ENCODE measurements around the gene ME3.

Gene ME3

GRCh38 chr11:86592659-86593451 lies 79.6 kb downstream of the ME3 start:
- Histone ChIP-seq H3K4me3 (ENCODE audit: low read depth, low read length) (no peak overlapping the region), H3K36me3 (ENCODE audit: control insufficient read depth, insufficient read depth, low read length) (no peaks in the 10 kb centered on the region), H3K9ac (ENCODE audit: low read depth, low read length) (no peak overlapping the region), H3K27me3 (ENCODE audit: control insufficient read depth, insufficient read depth, low read length) (no peaks in the 10 kb centered on the region), H3K9me3 (ENCODE audit: control insufficient read depth, insufficient read depth, low read length) (peaks cover 8% of the 10 kb centered on the region), H3K4me1 (ENCODE audit: control insufficient read depth, insufficient read depth, low read length) (peaks cover 17% of the 10 kb centered on the region)

GRCh38 chr11:86592047-86592591 lies 80.3 kb downstream of the ME3 start:
- H3K9ac ChIP-seq (ENCODE audit: low read depth, low read length), result no peak overlapping the region
- peaks cover 2% of the 10 kb centered on the region for H3K9me3 ChIP-seq (ENCODE audit: control insufficient read depth, insufficient read depth, low read length)
- H3K36me3 ChIP-seq (ENCODE audit: control insufficient read depth, insufficient read depth, low read length), result no peaks in the 10 kb centered on the region
- no peaks in the 10 kb centered on the region for H3K27me3 ChIP-seq (ENCODE audit: control insufficient read depth, insufficient read depth, low read length)
- H3K4me1 ChIP-seq (ENCODE audit: control insufficient read depth, insufficient read depth, low read length), result peaks cover 17% of the 10 kb centered on the region
- H3K4me3 ChIP-seq (ENCODE audit: low read depth, low read length), result no peak overlapping the region

GRCh38 chr11:86591631-86592030 lies 80.8 kb downstream of the ME3 start:
- no peaks in the 10 kb centered on the region for H3K9me3 ChIP-seq (ENCODE audit: control insufficient read depth, insufficient read depth, low read length)
- H3K4me1 ChIP-seq (ENCODE audit: control insufficient read depth, insufficient read depth, low read length), result peaks cover 17% of the 10 kb centered on the region
- no peak overlapping the region for H3K4me3 ChIP-seq (ENCODE audit: low read depth, low read length)

GRCh38 chr11:86589856-86590589 lies 82.4 kb downstream of the ME3 start:
- Histone ChIP-seq H3K4me1 (ENCODE audit: control insufficient read depth, insufficient read depth, low read length) (peaks cover 13% of the 10 kb centered on the region), H3K27me3 (ENCODE audit: control insufficient read depth, insufficient read depth, low read length) (no peaks in the 10 kb centered on the region), H3K4me3 (ENCODE audit: low read depth, low read length) (no peak overlapping the region), H3K9me3 (ENCODE audit: control insufficient read depth, insufficient read depth, low read length) (no peaks in the 10 kb centered on the region), H3K9ac (ENCODE audit: low read depth, low read length) (no peak overlapping the region), H3K36me3 (ENCODE audit: control insufficient read depth, insufficient read depth, low read length) (no peaks in the 10 kb centered on the region)

More at GRCh38 chr11:86591631-86592030, 80.8 kb downstream of the ME3 start:
- Histone ChIP-seq H3K27me3 (ENCODE audit: control insufficient read depth, insufficient read depth, low read length) (no peaks in the 10 kb centered on the region), H3K9ac (ENCODE audit: low read depth, low read length) (no peak overlapping the region), H3K36me3 (ENCODE audit: control insufficient read depth, insufficient read depth, low read length) (no peaks in the 10 kb centered on the region)

GRCh38 chr11:86589204-86589603 lies 83.2 kb downstream of the ME3 start:
- H3K4me1 ChIP-seq (ENCODE audit: control insufficient read depth, insufficient read depth, low read length), result peaks cover 8% of the 10 kb centered on the region
- H3K9me3 ChIP-seq (ENCODE audit: control insufficient read depth, insufficient read depth, low read length), result no peaks in the 10 kb centered on the region
- H3K27me3 ChIP-seq (ENCODE audit: control insufficient read depth, insufficient read depth, low read length), result no peaks in the 10 kb centered on the region
- H3K4me3 ChIP-seq (ENCODE audit: low read depth, low read length), result no peak overlapping the region
- no peaks in the 10 kb centered on the region for H3K36me3 ChIP-seq (ENCODE audit: control insufficient read depth, insufficient read depth, low read length)
- H3K9ac ChIP-seq (ENCODE audit: low read depth, low read length), result no peak overlapping the region

- no peak overlapping the region for H3K9ac ChIP-seq (ENCODE audit: low read depth, low read length)
- no peak overlapping the region for H3K4me3 ChIP-seq (ENCODE audit: low read depth, low read length)
- H3K9me3 ChIP-seq (ENCODE audit: control insufficient read depth, insufficient read depth, low read length), result no peaks in the 10 kb centered on the region
- H3K36me3 ChIP-seq (ENCODE audit: control insufficient read depth, insufficient read depth, low read length), result no peaks in the 10 kb centered on the region
- H3K4me1 ChIP-seq (ENCODE audit: control insufficient read depth, insufficient read depth, low read length), result peaks cover 7% of the 10 kb centered on the region
- no peaks in the 10 kb centered on the region for H3K27me3 ChIP-seq (ENCODE audit: control insufficient read depth, insufficient read depth, low read length)
These were observed 83.8 kb downstream of the ME3 start for GRCh38 chr11:86588566-86589090.

- H3K9me3 ChIP-seq (ENCODE audit: control insufficient read depth, insufficient read depth, low read length), result no peaks in the 10 kb centered on the region
- H3K4me3 ChIP-seq (ENCODE audit: low read depth, low read length), result no peak overlapping the region
- no peak overlapping the region for H3K9ac ChIP-seq (ENCODE audit: low read depth, low read length)
- H3K4me1 ChIP-seq (ENCODE audit: control insufficient read depth, insufficient read depth, low read length), result peaks cover under 1% of the 10 kb centered on the region
- no peaks in the 10 kb centered on the region for H3K36me3 ChIP-seq (ENCODE audit: control insufficient read depth, insufficient read depth, low read length)
- H3K27me3 ChIP-seq (ENCODE audit: control insufficient read depth, insufficient read depth, low read length), result no peaks in the 10 kb centered on the region
These were observed 84.9 kb downstream of the ME3 start for GRCh38 chr11:86587264-86588193.

- H3K4me1 ChIP-seq (ENCODE audit: control insufficient read depth, insufficient read depth, low read length), result no peaks in the 10 kb centered on the region
- H3K4me3 ChIP-seq (ENCODE audit: low read depth, low read length), result no peak overlapping the region
- no peaks in the 10 kb centered on the region for H3K27me3 ChIP-seq (ENCODE audit: control insufficient read depth, insufficient read depth, low read length)
- H3K9me3 ChIP-seq (ENCODE audit: control insufficient read depth, insufficient read depth, low read length), result no peaks in the 10 kb centered on the region
- no peak overlapping the region for H3K9ac ChIP-seq (ENCODE audit: low read depth, low read length)
- no peaks in the 10 kb centered on the region for H3K36me3 ChIP-seq (ENCODE audit: control insufficient read depth, insufficient read depth, low read length)
These were observed 86.1 kb downstream of the ME3 start for GRCh38 chr11:86586307-86586706.

- H3K4me1 ChIP-seq (ENCODE audit: control insufficient read depth, insufficient read depth, low read length), result no peaks in the 10 kb centered on the region
- no peaks in the 10 kb centered on the region for H3K36me3 ChIP-seq (ENCODE audit: control insufficient read depth, insufficient read depth, low read length)
- no peaks in the 10 kb centered on the region for H3K9me3 ChIP-seq (ENCODE audit: control insufficient read depth, insufficient read depth, low read length)
- H3K9ac ChIP-seq (ENCODE audit: low read depth, low read length), result no peak overlapping the region
- no peaks in the 10 kb centered on the region for H3K27me3 ChIP-seq (ENCODE audit: control insufficient read depth, insufficient read depth, low read length)
- no peak overlapping the region for H3K4me3 ChIP-seq (ENCODE audit: low read depth, low read length)
These were observed 89.5 kb downstream of the ME3 start for GRCh38 chr11:86582898-86583297.

- Histone ChIP-seq H3K4me1 (ENCODE audit: control insufficient read depth, insufficient read depth, low read length) (no peaks in the 10 kb centered on the region), H3K9ac (ENCODE audit: low read depth, low read length) (no peak overlapping the region), H3K36me3 (ENCODE audit: control insufficient read depth, insufficient read depth, low read length) (no peaks in the 10 kb centered on the region), H3K4me3 (ENCODE audit: low read depth, low read length) (no peak overlapping the region), H3K27me3 (ENCODE audit: control insufficient read depth, insufficient read depth, low read length) (no peaks in the 10 kb centered on the region), H3K9me3 (ENCODE audit: control insufficient read depth, insufficient read depth, low read length) (no peaks in the 10 kb centered on the region)
These were observed 91.9 kb downstream of the ME3 start for GRCh38 chr11:86580535-86580934.

- no peaks in the 10 kb centered on the region for H3K9me3 ChIP-seq (ENCODE audit: control insufficient read depth, insufficient read depth, low read length)
- H3K4me1 ChIP-seq (ENCODE audit: control insufficient read depth, insufficient read depth, low read length), result no peaks in the 10 kb centered on the region
- H3K27me3 ChIP-seq (ENCODE audit: control insufficient read depth, insufficient read depth, low read length), result no peaks in the 10 kb centered on the region
- H3K4me3 ChIP-seq (ENCODE audit: low read depth, low read length), result no peak overlapping the region
- H3K9ac ChIP-seq (ENCODE audit: low read depth, low read length), result no peak overlapping the region
- no peaks in the 10 kb centered on the region for H3K36me3 ChIP-seq (ENCODE audit: control insufficient read depth, insufficient read depth, low read length)
These were observed 93.0 kb downstream of the ME3 start for GRCh38 chr11:86579406-86579731.

All from iPS-15b (cell line).